Activated CD4-positive, alpha-beta T cell treated with anti-CD3 and anti-CD28 coated beads for 36 hours (primary cell): ENCODE data around the gene AKR1C1. TPM values are rescaled to one million over a fixed set of nuclear protein-coding genes. Genes with fewer than 3 reads are reported as not detected.
"Not testable (repeated sequence)": the region's sequence is repeated elsewhere in the genome, so short reads cannot be mapped to it uniquely, and the experiment has no call there.

Source experiments
- ATAC-seq: fragments of 200-7000 bp; cut with Tn5 transposase; one replicate; pipeline ENCODE4 v1.10.0; 2021; ENCODE audit warnings: mild to moderate bottlenecking, moderate library complexity
- CTCF ChIA-PET: fragments of 350-600 bp; sonication (Branson Sonifier 250); formaldehyde crosslinking; loops from one replicate; lab custom pipeline; 2021; ENCODE audit warnings: antibody characterized with exemption; lab: Charles Lee
- POLR2A ChIA-PET: fragments of 350-600 bp; sonication (Branson Sonifier 250); formaldehyde crosslinking; loops from one replicate; lab custom pipeline; 2021; ENCODE audit warnings: antibody characterized with exemption, inconsistent platforms; lab: Charles Lee
- DNase-seq: peaks from one replicate; pipeline ENCODE4 v3.0.0-alpha.2; 2020
- H3K27ac Mint-ChIP-seq: one replicate; pipeline ENCODE4 v1.8.0; 2021; ENCODE audit warnings: mixed read lengths
- H3K27me3 Mint-ChIP-seq: one replicate; pipeline ENCODE4 v1.8.0; 2021; ENCODE audit warnings: mixed read lengths
- H3K36me3 Mint-ChIP-seq: one replicate; pipeline ENCODE4 v1.8.0; 2021; ENCODE audit warnings: low read depth, mixed read lengths
- H3K4me1 Mint-ChIP-seq: one replicate; pipeline ENCODE4 v1.8.0; 2021; ENCODE audit warnings: mixed read lengths
- H3K4me3 Mint-ChIP-seq: one replicate; pipeline ENCODE4 v1.8.0; 2021; ENCODE audit warnings: mild to moderate bottlenecking, moderate library complexity, mixed read lengths
- H3K9me3 Mint-ChIP-seq: one replicate; pipeline ENCODE4 v1.8.0; 2021; ENCODE audit warnings: low read depth, mixed read lengths
- intact Hi-C, 2 experiments: fragments of 100-400 bp; cut with DNase I in 1 of 2; cut with micrococcal nuclease in 1 of 2; formaldehyde crosslinking; loops; one replicate each; pipeline versions ENCODE4 v1.14.2 to v1.15.1; 2022 to 2024; cut with DNase I, micrococcal nuclease
- total RNA-seq, 2 experiments: library from RNA; stranded (reverse); gene quantifications; one replicate each; pipeline ENCODE4 v1.2.3, GENCODE V29; 2021

The AKR1C1 gene
- total RNA-seq, 2 experiments from 2014 or later = 0.66 to 0.86 TPM

DNA sequence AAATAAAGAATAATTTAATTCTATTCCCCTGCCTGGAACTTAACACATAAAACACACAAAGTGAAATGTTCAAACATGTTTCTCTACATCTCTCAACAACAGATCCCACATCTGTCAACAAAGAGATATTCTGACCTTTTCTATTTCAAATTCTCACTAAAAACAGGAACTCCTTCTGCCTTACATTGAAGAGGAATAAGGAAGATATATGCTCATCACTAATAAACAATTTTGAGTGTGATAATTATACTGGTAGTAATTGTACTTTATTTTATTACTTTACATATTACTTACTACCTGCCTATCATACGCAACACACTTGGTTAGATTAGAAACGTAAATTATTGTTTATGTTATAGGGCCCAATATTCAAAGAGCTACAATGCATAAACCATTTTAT, 27.0 kb downstream of the AKR1C1 start:
- H3K27ac Mint-ChIP-seq = no peak overlapping the region
- ATAC-seq = no peak
- no peak for DNase-seq
- H3K9me3 Mint-ChIP-seq = no peaks in the 10 kb centered on the region
- CTCF ChIA-PET = no interaction called here
- intact Hi-C loops = no loop called here
- no peaks in the 10 kb centered on the region for H3K27me3 Mint-ChIP-seq
- H3K36me3 Mint-ChIP-seq = no peaks in the 10 kb centered on the region
- no peak overlapping the region for H3K4me3 Mint-ChIP-seq
- POLR2A ChIA-PET = no interaction called here
- H3K4me1 Mint-ChIP-seq = no peaks in the 10 kb centered on the region

DNA sequence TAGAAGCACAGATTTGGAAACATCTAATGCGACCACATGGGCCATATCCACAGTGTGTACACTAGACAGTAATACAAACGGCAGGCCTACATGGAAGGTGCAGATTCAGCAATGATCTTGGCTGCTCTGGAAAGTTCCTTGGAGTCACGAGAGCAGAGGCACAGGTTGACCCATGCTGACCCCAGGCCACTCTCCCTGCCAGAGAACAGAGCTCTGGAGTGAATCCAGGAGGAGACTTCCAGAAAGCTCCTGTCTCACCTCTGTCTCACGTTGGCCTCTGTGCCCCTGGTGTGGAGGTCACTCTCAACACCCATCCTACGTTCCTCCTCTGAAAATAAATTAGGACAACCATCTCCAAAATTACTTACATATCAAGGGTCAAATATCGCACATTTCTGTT, 28.2 kb downstream of the AKR1C1 start:
- POLR2A ChIA-PET, H3K4me3 Mint-ChIP-seq, H3K27me3 Mint-ChIP-seq, H3K9me3 Mint-ChIP-seq, H3K27ac Mint-ChIP-seq, H3K36me3 Mint-ChIP-seq, CTCF ChIA-PET, DNase-seq, H3K4me1 Mint-ChIP-seq, ATAC-seq, intact Hi-C loops: not testable (repeated sequence)

DNA sequence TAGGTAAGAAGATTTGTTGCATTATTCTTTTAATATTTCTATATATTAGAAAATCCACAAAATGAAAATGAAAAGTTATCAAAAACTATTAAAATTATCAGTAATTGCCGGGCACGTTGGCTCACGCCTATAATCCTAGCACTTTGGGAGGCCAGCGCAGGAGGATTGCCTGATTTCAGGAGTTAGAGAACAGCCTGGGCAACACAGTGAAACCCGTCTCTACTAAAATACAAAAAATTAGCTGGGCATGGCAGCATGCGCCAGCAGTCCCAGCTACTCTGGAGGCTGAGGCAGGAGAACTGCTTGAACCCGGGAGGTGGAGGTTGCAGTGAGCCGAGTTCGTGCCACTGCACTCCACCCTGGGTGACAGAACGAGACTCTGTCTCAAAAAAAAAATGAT, 29.3 kb downstream of the AKR1C1 start:
- CTCF ChIA-PET = interaction anchor here (0.7 to 1.0 kb wide), 2 partner anchors 66 to 140 kb away, joined by 3 read pairs; no protein-coding TSS in a partner anchor
- H3K27me3 Mint-ChIP-seq, H3K4me1 Mint-ChIP-seq, DNase-seq, ATAC-seq, POLR2A ChIA-PET, H3K27ac Mint-ChIP-seq, H3K36me3 Mint-ChIP-seq, intact Hi-C loops, H3K4me3 Mint-ChIP-seq, H3K9me3 Mint-ChIP-seq: not testable (repeated sequence)

DNA sequence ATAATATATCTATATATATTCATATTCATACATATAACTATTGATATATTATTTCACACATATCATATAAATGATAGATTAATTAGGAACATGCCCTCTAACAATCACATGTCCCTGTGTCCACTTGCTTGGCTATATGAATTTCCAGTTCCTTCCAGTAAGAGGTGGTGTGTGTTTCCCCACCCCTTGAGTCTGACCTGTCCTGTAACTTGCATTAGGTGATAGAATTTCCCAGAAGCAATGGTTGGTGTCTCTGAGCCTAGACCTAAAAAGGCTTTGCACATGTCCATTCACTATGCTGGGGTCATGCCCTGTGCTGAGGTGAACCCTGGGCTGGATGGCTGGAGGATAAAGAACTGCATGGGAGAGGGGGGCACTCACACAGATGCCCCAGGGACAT, 31.0 kb downstream of the AKR1C1 start:
- not testable (repeated sequence) for DNase-seq

DNA sequence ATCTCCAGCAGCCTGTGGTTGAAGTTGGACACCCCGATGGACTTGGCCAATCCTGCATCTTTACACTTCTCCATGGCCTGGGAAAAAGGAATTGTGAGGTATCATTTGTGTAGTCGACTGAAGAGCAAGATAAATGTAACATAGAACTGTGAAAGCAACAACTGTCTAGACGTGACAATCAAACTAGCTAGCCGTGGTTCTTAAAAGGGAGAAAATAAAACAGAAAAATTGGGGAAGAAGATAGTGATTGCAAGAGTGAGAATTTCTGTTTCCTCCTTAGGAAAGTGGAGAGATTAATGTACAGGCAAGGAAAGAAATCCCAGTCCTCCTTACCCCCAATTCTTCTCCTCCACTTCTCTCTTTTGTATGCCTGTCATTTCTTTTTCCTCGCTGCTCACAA, 35.5 kb downstream of the AKR1C1 start:
- H3K27ac Mint-ChIP-seq = no peak overlapping the region
- no peak overlapping the region for H3K4me3 Mint-ChIP-seq
- H3K27me3 Mint-ChIP-seq = no peaks in the 10 kb centered on the region
- H3K36me3 Mint-ChIP-seq = no peaks in the 10 kb centered on the region
- ChIA-PET CTCF (no interaction called here), POLR2A (no interaction called here)
- ATAC-seq (no peak), DNase-seq (no peak)
- no peaks in the 10 kb centered on the region for H3K4me1 Mint-ChIP-seq
- H3K9me3 Mint-ChIP-seq = no peaks in the 10 kb centered on the region
- intact Hi-C loops = no loop called here

More for the DNA sequence above, 31.0 kb downstream of the AKR1C1 start:
- ATAC-seq, H3K9me3 Mint-ChIP-seq, H3K4me3 Mint-ChIP-seq, intact Hi-C loops, H3K27me3 Mint-ChIP-seq, H3K27ac Mint-ChIP-seq, H3K4me1 Mint-ChIP-seq, POLR2A ChIA-PET, H3K36me3 Mint-ChIP-seq, CTCF ChIA-PET: not testable (repeated sequence)

DNA sequence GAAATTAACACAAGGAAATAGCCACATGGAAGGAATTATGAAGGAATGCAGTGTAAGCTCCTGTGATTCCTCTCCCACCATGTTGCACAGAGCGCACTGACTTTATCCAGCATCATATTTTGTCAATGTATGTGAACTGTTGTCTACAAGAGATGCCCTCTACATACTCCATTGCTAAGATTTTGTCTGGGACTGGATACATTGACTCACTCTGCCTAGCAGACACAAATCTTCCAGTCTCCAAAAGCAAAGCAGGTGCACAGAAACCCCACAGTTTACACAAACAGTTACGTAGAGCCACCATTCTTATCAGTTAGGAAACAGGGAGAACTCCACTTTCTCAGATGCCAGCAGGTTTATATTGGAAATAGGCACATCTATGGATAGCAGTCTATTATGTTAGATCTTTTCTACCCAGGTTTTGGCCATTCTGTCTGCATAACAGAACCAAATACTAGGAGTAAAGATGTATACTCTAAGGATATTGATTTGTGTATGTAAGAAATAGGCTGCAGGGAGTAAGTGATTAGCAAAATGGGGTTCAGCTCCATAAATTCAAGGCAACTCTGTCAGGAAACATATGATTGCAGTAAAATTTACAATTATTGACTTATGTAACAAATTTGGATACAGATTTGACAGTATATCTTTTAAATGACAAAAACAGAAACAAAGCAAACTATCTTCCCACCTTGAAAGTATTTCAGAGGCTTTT, 39.0 kb downstream of the AKR1C1 start:
- no peak overlapping the region for H3K4me3 Mint-ChIP-seq
- no peaks in the 10 kb centered on the region for H3K9me3 Mint-ChIP-seq
- DNase-seq (no peak), ATAC-seq (no peak)
- ChIA-PET POLR2A (no interaction called here), CTCF (no interaction called here)
- no peaks in the 10 kb centered on the region for H3K4me1 Mint-ChIP-seq
- no peaks in the 10 kb centered on the region for H3K36me3 Mint-ChIP-seq
- peaks cover 3% of the 10 kb centered on the region for H3K27me3 Mint-ChIP-seq
- intact Hi-C loops = no loop called here
- no peak overlapping the region for H3K27ac Mint-ChIP-seq

DNA sequence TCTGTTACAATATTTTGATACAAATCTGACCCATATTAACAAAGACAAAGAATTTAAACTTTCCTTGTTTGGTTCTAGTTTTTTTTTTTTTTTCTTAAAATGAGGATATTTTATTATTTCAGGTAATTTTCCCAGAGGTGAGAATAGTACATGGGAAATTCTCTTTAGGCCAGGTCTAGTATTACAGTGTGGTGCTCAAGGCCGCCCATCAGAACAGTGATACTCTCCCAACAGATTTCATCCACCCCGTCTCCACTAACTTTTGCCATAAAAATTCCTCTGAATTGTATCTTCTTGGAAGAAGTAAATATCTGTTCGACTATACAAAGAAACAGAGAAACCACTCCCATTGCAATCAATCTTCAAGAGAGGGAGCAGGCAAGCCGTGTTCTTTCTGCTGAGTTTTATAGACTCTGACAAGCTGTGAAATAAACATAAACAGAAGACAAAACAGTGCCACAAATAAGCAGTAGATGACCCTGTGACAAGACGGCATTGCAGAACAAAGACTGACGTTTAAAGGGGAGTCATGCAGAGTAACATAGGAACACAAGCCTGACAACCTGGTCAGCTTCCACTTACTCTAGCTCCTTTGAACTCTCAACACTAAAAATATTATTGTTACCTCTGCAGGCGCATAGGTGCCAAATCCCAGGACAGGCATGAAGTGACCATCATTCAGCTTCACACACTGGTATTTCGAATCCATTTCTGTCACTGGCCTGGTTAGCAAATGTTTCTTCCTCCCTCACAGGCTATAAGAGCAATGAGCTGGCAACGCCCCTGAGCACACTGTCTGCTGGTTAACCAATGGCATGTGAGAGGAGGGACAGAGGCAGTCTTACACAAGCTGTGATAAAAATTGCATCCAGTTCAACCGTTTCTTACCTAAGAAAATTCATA, 40.2 kb downstream of the AKR1C1 start, which contains the start of gene AKR1C2:
AKR1C2 (minus strand) TSS at position 731 of the 903 bp plus-strand sequence; CDS start at position 709, 22 bp downstream.
- H3K4me3 Mint-ChIP-seq, H3K36me3 Mint-ChIP-seq, H3K27ac Mint-ChIP-seq, H3K9me3 Mint-ChIP-seq, DNase-seq, intact Hi-C loops, POLR2A ChIA-PET, H3K4me1 Mint-ChIP-seq, ATAC-seq, CTCF ChIA-PET, H3K27me3 Mint-ChIP-seq: not testable (repeated sequence)

DNA sequence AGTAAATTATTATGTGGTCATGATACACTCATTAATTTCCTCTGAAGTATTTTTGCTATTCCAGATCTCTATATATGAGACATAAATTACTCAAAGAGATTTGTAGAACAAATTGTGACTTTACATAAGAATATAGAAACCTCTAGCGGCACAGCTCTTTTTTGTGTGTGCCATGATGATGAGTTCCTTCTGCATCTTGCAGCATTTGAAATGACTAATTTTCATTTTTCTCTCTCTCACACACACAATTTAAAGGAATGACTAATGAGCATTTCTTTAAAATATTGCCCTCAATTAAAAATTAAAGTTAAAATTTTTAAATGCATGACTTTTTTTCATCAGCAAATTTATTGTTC, 40.8 kb downstream of the AKR1C1 start:
- H3K4me3 Mint-ChIP-seq, H3K27me3 Mint-ChIP-seq, H3K9me3 Mint-ChIP-seq, POLR2A ChIA-PET, H3K4me1 Mint-ChIP-seq, CTCF ChIA-PET, ATAC-seq, H3K36me3 Mint-ChIP-seq, DNase-seq, intact Hi-C loops, H3K27ac Mint-ChIP-seq: not testable (repeated sequence)

DNA sequence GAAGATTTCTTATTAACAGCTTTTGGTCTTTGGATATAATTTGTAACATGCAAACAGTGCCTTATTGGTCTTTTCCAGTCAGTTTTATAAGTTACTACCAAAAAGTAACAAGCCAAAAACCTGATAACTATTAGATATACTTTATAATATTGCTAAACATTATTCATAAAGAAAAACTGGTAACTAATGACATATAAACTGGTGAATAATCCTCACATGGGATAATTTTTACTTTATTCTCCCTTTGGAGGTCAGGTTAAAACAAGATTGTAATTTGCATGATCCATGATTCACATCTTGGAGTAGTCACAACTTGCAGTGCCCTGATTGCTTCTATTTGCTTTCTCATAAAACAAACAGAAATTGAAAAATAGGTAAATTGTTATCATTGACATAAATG, 41.3 kb downstream of the AKR1C1 start:
- CTCF ChIA-PET, H3K27ac Mint-ChIP-seq, DNase-seq, H3K4me1 Mint-ChIP-seq, intact Hi-C loops, H3K9me3 Mint-ChIP-seq, POLR2A ChIA-PET, ATAC-seq, H3K4me3 Mint-ChIP-seq, H3K36me3 Mint-ChIP-seq, H3K27me3 Mint-ChIP-seq: not testable (repeated sequence)

DNA sequence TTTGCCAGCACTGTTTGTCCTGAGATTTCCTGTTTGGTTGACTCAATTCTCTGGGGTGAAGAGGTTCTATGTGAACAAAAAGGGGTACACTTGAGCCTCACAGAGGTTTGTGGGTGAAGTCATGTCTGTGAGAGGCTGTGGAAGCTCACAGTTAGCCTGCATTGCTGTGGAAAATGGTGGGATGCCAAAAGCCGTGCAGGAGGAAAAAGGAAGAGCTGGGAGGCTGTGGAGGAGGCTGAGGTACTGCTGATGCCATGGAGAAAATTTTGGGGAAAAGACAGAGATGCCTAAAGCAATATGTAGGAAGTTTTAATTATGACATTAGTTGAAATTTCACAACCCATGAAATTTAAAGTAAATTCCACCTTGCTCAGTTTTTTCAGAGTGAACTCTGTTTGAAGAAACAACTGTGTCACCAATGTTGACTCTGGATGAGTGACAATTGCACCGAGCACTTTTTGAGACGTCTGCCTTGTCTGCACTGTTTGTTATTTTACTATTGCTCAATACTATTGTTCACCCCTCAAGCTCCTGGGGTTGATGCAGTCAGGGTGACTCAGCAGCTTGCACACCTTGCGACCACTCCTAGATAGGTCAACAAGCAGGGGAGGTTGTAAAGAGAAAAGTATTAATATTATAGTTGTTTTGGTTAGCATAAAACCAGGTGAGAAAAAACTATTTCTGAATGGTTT, 45.8 kb downstream of the AKR1C1 start:
- H3K9me3 Mint-ChIP-seq, H3K4me1 Mint-ChIP-seq, H3K27me3 Mint-ChIP-seq, POLR2A ChIA-PET, H3K27ac Mint-ChIP-seq, CTCF ChIA-PET, DNase-seq, H3K4me3 Mint-ChIP-seq, H3K36me3 Mint-ChIP-seq, ATAC-seq: not testable (repeated sequence)
- intact Hi-C loops = loop anchor here in 1 of 2 experiments (1.0 kb wide), 1 partner anchor 51 kb away; no protein-coding TSS in a partner anchor

DNA sequence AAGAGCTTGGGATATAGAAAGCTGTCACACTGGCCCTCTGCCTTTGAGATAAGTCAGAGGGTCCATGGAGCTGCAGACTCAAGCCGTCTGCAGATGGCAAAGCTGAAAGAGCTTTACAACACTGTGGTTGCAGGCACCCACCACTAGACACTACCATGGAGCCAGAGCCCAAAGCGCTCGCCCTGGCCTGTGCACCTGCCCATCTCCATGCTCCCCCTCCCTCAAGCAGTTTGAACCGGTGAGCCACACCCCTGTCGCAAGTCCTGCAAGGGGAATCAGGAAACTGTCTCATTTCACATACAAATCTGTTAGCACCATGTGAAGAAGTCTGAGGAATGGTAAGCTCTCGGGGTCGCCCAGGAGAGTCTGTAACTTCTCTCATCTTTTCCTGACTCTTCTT, 46.8 kb downstream of the AKR1C1 start:
- DNase-seq, H3K27ac Mint-ChIP-seq, H3K4me3 Mint-ChIP-seq, H3K27me3 Mint-ChIP-seq, H3K36me3 Mint-ChIP-seq, CTCF ChIA-PET, H3K4me1 Mint-ChIP-seq, POLR2A ChIA-PET, ATAC-seq, H3K9me3 Mint-ChIP-seq: not testable (repeated sequence)
- intact Hi-C loops = loop anchor here (1.0 kb wide), 2 partner anchors 55 to 56 kb away; no protein-coding TSS in a partner anchor
